DOHH2 (cell line): ENCODE results near the gene PDGFRA.

Experiments used
- H3F3A ChIP-seq: fragments of 200-600 bp; sonication (generic), shearing (Covaris generic); 2 replicates; pipeline ENCODE4 v1.6.0; 2016; ENCODE audit warnings: antibody characterized with exemption, mild to moderate bottlenecking; ENCODE audit not compliant: control insufficient read depth, insufficient read depth
- H3K27ac ChIP-seq: fragments of 200-600 bp; sonication (generic); 2 replicates; pipeline ENCODE4 v1.5.1; 2014; ENCODE audit warnings: low read depth, mild to moderate bottlenecking, low read length, moderate library complexity
- H3K27me3 ChIP-seq: fragments of 200-600 bp; sonication (generic); 2 replicates; pipeline ENCODE4 v1.6.1; 2014; ENCODE audit warnings: mild to moderate bottlenecking, low read length, mixed read lengths; ENCODE audit not compliant: control insufficient read depth
- H3K36me3 ChIP-seq: fragments of 200-600 bp; sonication (generic); 2 replicates; pipeline ENCODE4 v1.6.1; 2014; ENCODE audit warnings: mild to moderate bottlenecking, low read length, moderate library complexity, mixed read lengths; ENCODE audit not compliant: control insufficient read depth
- H3K4me1 ChIP-seq: fragments of 200-600 bp; sonication (generic); 2 replicates; pipeline ENCODE4 v1.6.1; 2014; ENCODE audit warnings: mild to moderate bottlenecking, low read length, mixed read lengths; ENCODE audit not compliant: control insufficient read depth
- H3K4me2 ChIP-seq: fragments of 200-600 bp; sonication (generic); 2 replicates; pipeline ENCODE4 v1.6.0; 2014; ENCODE audit warnings: mild to moderate bottlenecking, low read length, moderate library complexity
- H3K4me3 ChIP-seq: fragments of 200-600 bp; sonication (generic); 2 replicates; pipeline ENCODE4 v1.5.1; 2014; ENCODE audit warnings: mild to moderate bottlenecking, low read length, mixed read lengths
- H3K79me2 ChIP-seq: fragments of 200-600 bp; sonication (generic); 2 replicates; pipeline ENCODE4 v1.6.1; 2014; ENCODE audit warnings: mild to moderate bottlenecking, low read length, mixed read lengths; ENCODE audit not compliant: control insufficient read depth
- H3K9me2 ChIP-seq: fragments of 200-600 bp; sonication (generic); replicated peaks from 2 replicates; pipeline ENCODE4 v1.6.1; 2014; ENCODE audit warnings: mild to moderate bottlenecking, low read length, mixed read lengths; ENCODE audit not compliant: control insufficient read depth
- H3K9me3 ChIP-seq: fragments of 200-600 bp; sonication (generic); 2 replicates; pipeline ENCODE4 v1.6.1; 2014; ENCODE audit warnings: antibody characterized with exemption, low read length, mixed read lengths; ENCODE audit not compliant: control insufficient read depth, insufficient read depth
- H4K20me1 ChIP-seq: fragments of 200-600 bp; sonication (generic); 2 replicates; pipeline ENCODE4 v1.6.0; 2014; ENCODE audit warnings: low read depth, mild to moderate bottlenecking, antibody characterized with exemption, low read length, moderate library complexity; ENCODE audit not compliant: control insufficient read depth, insufficient read depth
- CTCF ChIP-seq: fragments of 200-600 bp; sonication (generic); IDR thresholded peaks from one replicate; pipeline ENCODE4 v1.5.1; 2014; ENCODE audit warnings: antibody characterized with exemption, mild to moderate bottlenecking, low read depth, low read length; ENCODE audit not compliant: poor library complexity, severe bottlenecking
- EZH2phosphoT487 ChIP-seq: fragments of 200-600 bp; sonication (generic); IDR thresholded peaks from 2 replicates; pipeline ENCODE4 v1.6.1; 2017; ENCODE audit warnings: borderline replicate concordance, mild to moderate bottlenecking, antibody characterized with exemption, low read length, moderate library complexity, mixed read lengths

PDGFRA gene

GRCh38 chr4:54274795-54275665 lies 45.9 kb downstream of the PDGFRA start:
- Histone ChIP-seq H3K27ac (no peak overlapping the region), H4K20me1 (no peaks in the 10 kb centered on the region), H3K4me1 (no peaks in the 10 kb centered on the region), H3K9me3 (no peaks in the 10 kb centered on the region), H3K79me2 (no peaks in the 10 kb centered on the region), H3K4me3 (no peak overlapping the region), H3F3A (no peaks in the 10 kb centered on the region), H3K9me2 (no peaks in the 10 kb centered on the region), H3K4me2 (no peak overlapping the region), H3K27me3 (peaks cover 35% of the 10 kb centered on the region), H3K36me3 (no peaks in the 10 kb centered on the region)
- TF ChIP-seq CTCF = no peak
- no peak for TF ChIP-seq EZH2phosphoT487

GRCh38 chr4:54276641-54277430 lies 47.7 kb downstream of the PDGFRA start:
- no peaks in the 10 kb centered on the region for H3K4me1 ChIP-seq
- no peaks in the 10 kb centered on the region for H3K9me2 ChIP-seq
- H3K36me3 ChIP-seq = no peaks in the 10 kb centered on the region
- H3K4me2 ChIP-seq = no peak overlapping the region
- H3K79me2 ChIP-seq = no peaks in the 10 kb centered on the region
- no peaks in the 10 kb centered on the region for H4K20me1 ChIP-seq
- H3K27ac ChIP-seq = no peak overlapping the region
- H3F3A ChIP-seq = no peaks in the 10 kb centered on the region
- no peak overlapping the region for H3K4me3 ChIP-seq
- TF ChIP-seq EZH2phosphoT487 (no peak), CTCF (no peak)
- no peaks in the 10 kb centered on the region for H3K9me3 ChIP-seq
- H3K27me3 ChIP-seq = peaks cover 35% of the 10 kb centered on the region

- no peak overlapping the region for H3K4me2 ChIP-seq
- no peak overlapping the region for H3K4me3 ChIP-seq
Observed at GRCh38 chr4:54277691-54278090, 48.6 kb downstream of the PDGFRA start.

More at GRCh38 chr4:54277691-54278090, 48.6 kb downstream of the PDGFRA start:
- Histone ChIP-seq H3K4me1 (no peaks in the 10 kb centered on the region), H3F3A (no peaks in the 10 kb centered on the region), H4K20me1 (no peaks in the 10 kb centered on the region), H3K9me3 (no peaks in the 10 kb centered on the region), H3K27me3 (peaks cover 35% of the 10 kb centered on the region), H3K27ac (no peak overlapping the region), H3K9me2 (no peaks in the 10 kb centered on the region), H3K79me2 (no peaks in the 10 kb centered on the region), H3K36me3 (no peaks in the 10 kb centered on the region)
- no peak for TF ChIP-seq CTCF
- TF ChIP-seq EZH2phosphoT487 = no peak
